ENCODE measurements around the gene PNPLA5.

Gene PNPLA5

GRCh38 chr22:43881091-43882061, 10.4 kb downstream of the PNPLA5 start:
- TF ChIP-seq ZNF8 (CRISPR knock-in tag; IDR thresholded peaks at IDR 0.05) (no peak), CSDC2 (CRISPR knock-in tag; IDR thresholded peaks at IDR 0.05) (no peak), ARNTL (CRISPR knock-in tag; IDR thresholded peaks at IDR 0.05; ENCODE audit: borderline replicate concordance, low read depth) (no peak), PPARA (CRISPR knock-in tag; IDR thresholded peaks at IDR 0.05; ENCODE audit: borderline replicate concordance) (no peak), SNAI2 (CRISPR knock-in tag; IDR thresholded peaks at IDR 0.05) (no peak), ZNF70 (CRISPR knock-in tag; IDR thresholded peaks at IDR 0.05) (no peak), TOX (CRISPR knock-in tag; IDR thresholded peaks at IDR 0.05; ENCODE audit: borderline replicate concordance) (no peak), GLIS3 (CRISPR knock-in tag; IDR thresholded peaks at IDR 0.05) (no peak), TCF4 (CRISPR knock-in tag; IDR thresholded peaks at IDR 0.05; ENCODE audit: borderline replicate concordance) (no peak), POU6F1 (CRISPR knock-in tag; IDR thresholded peaks at IDR 0.05; ENCODE audit: borderline replicate concordance, low read depth) (no peak), ZC3H10 (CRISPR knock-in tag; IDR thresholded peaks at IDR 0.05) (no peak), ISL1 (CRISPR knock-in tag; IDR thresholded peaks at IDR 0.05) (no peak), ESRRG (CRISPR knock-in tag; IDR thresholded peaks at IDR 0.05) (no peak), ZNF565 (CRISPR knock-in tag; conservative IDR thresholded peaks at IDR 0.05; ENCODE audit: low read depth) (no peak), ZFP30 (CRISPR knock-in tag; IDR thresholded peaks at IDR 0.05) (no peak), OSR1 (CRISPR knock-in tag; IDR thresholded peaks at IDR 0.05) (no peak)
- TF ChIP-seq, protein P1, sequence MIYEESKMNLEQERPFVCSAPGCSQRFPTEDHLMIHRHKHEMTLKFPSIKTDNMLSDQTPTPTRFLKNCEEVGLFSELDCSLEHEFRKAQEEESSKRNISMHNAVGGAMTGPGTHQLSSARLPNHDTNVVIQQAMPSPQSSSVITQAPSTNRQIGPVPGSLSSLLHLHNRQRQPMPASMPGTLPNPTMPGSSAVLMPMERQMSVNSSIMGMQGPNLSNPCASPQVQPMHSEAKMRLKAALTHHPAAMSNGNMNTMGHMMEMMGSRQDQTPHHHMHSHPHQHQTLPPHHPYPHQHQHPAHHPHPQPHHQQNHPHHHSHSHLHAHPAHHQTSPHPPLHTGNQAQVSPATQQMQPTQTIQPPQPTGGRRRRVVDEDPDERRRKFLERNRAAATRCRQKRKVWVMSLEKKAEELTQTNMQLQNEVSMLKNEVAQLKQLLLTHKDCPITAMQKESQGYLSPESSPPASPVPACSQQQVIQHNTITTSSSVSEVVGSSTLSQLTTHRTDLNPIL (CRISPR knock-in tag; IDR thresholded peaks at IDR 0.05; ENCODE audit: low read depth) = no peak
- TF ChIP-seq, protein P2, sequence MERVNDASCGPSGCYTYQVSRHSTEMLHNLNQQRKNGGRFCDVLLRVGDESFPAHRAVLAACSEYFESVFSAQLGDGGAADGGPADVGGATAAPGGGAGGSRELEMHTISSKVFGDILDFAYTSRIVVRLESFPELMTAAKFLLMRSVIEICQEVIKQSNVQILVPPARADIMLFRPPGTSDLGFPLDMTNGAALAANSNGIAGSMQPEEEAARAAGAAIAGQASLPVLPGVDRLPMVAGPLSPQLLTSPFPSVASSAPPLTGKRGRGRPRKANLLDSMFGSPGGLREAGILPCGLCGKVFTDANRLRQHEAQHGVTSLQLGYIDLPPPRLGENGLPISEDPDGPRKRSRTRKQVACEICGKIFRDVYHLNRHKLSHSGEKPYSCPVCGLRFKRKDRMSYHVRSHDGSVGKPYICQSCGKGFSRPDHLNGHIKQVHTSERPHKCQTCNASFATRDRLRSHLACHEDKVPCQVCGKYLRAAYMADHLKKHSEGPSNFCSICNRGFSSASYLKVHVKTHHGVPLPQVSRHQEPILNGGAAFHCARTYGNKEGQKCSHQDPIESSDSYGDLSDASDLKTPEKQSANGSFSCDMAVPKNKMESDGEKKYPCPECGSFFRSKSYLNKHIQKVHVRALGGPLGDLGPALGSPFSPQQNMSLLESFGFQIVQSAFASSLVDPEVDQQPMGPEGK (CRISPR knock-in tag; IDR thresholded peaks at IDR 0.05; ENCODE audit: borderline replicate concordance) = no peak
- ATAC-seq = no peak

DNA sequence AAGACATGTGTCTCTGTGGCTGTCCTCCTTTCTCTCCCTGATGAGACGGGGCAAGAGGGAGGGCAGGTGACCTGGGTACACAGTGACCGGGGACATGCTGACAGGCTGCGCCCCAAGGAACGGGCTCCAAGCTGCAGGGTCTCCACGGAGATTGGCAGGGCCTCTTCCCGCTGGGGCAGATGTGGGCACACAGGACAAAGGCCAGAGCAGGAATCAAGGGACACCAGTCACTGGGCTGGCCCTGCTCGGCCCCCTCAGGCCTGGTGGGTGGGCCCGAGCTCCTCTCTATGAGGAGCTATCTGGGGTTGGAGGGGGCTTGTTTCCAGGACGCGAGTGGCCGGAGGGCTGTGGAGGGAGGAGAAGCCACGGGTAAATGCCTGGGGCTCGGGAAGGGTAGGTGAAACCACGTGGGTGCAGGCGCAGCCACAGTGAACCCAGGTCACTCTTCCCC, 11.2 kb downstream of the PNPLA5 start:
- no peak for TF ChIP-seq BACH2 (CRISPR knock-in tag; IDR thresholded peaks at IDR 0.05; ENCODE audit: borderline replicate concordance)
- TF ChIP-seq ZNF70 (CRISPR knock-in tag; IDR thresholded peaks at IDR 0.05) = no peak
- no peak for TF ChIP-seq ZFP30 (CRISPR knock-in tag; IDR thresholded peaks at IDR 0.05)
- TF ChIP-seq ZFP3 (CRISPR knock-in tag; IDR thresholded peaks at IDR 0.05) = no peak
- TF ChIP-seq, protein P2 (CRISPR knock-in tag; IDR thresholded peaks at IDR 0.05; ENCODE audit: borderline replicate concordance) = no peak
- TF ChIP-seq ARNTL (CRISPR knock-in tag; IDR thresholded peaks at IDR 0.05; ENCODE audit: borderline replicate concordance, low read depth) = no peak
- TF ChIP-seq, protein P3, sequence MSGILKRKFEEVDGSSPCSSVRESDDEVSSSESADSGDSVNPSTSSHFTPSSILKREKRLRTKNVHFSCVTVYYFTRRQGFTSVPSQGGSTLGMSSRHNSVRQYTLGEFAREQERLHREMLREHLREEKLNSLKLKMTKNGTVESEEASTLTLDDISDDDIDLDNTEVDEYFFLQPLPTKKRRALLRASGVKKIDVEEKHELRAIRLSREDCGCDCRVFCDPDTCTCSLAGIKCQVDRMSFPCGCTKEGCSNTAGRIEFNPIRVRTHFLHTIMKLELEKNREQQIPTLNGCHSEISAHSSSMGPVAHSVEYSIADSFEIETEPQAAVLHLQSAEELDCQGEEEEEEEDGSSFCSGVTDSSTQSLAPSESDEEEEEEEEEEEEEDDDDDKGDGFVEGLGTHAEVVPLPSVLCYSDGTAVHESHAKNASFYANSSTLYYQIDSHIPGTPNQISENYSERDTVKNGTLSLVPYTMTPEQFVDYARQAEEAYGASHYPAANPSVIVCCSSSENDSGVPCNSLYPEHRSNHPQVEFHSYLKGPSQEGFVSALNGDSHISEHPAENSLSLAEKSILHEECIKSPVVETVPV (CRISPR knock-in tag; IDR thresholded peaks at IDR 0.05) = no peak
- TF ChIP-seq PPARA (CRISPR knock-in tag; IDR thresholded peaks at IDR 0.05; ENCODE audit: borderline replicate concordance) = no peak
- no peak for TF ChIP-seq ZNF565 (CRISPR knock-in tag; conservative IDR thresholded peaks at IDR 0.05; ENCODE audit: low read depth)
- no peak for TF ChIP-seq GLIS3 (CRISPR knock-in tag; IDR thresholded peaks at IDR 0.05)
- no peak for TF ChIP-seq CSDC2 (CRISPR knock-in tag; IDR thresholded peaks at IDR 0.05)
- TF ChIP-seq RARB (CRISPR knock-in tag; IDR thresholded peaks at IDR 0.05) = no peak
- TF ChIP-seq TOX (CRISPR knock-in tag; IDR thresholded peaks at IDR 0.05; ENCODE audit: borderline replicate concordance) = no peak

More for the DNA sequence above, 11.2 kb downstream of the PNPLA5 start:
- ATAC-seq = no peak

Data from SK-N-SH treated with all-trans-retinoic acid at 6 μM for 48 hours (cell line).